Endothelial cell (in vitro differentiated cells): ENCODE data around the gene HSPB1. TPM values are rescaled to one million over a fixed set of nuclear protein-coding genes. Genes with fewer than 3 reads are reported as not detected.

Source experiments
- DNase-seq: peaks from one replicate; pipeline ENCODE4 v3.0.0; 2021; ENCODE audit warnings: low spot score
- H3K27ac Mint-ChIP-seq: one replicate; pipeline ENCODE4 v1.8.0; 2021; ENCODE audit warnings: mixed read lengths, inconsistent platforms; ENCODE audit not compliant: unreplicated experiment
- H3K27me3 Mint-ChIP-seq: one replicate; pipeline ENCODE4 v1.8.0; 2021; ENCODE audit warnings: mild to moderate bottlenecking, moderate library complexity, mixed read lengths, inconsistent platforms; ENCODE audit not compliant: unreplicated experiment
- H3K36me3 Mint-ChIP-seq: one replicate; pipeline ENCODE4 v1.8.0; 2021; ENCODE audit warnings: mild to moderate bottlenecking, low read depth, mixed read lengths, inconsistent platforms; ENCODE audit not compliant: unreplicated experiment
- H3K4me1 Mint-ChIP-seq: one replicate; pipeline ENCODE4 v1.8.0; 2021; ENCODE audit warnings: mild to moderate bottlenecking, mixed read lengths, inconsistent platforms; ENCODE audit not compliant: unreplicated experiment
- H3K4me3 Mint-ChIP-seq: one replicate; pipeline ENCODE4 v1.8.0; 2021; ENCODE audit warnings: mild to moderate bottlenecking, mixed read lengths, inconsistent platforms; ENCODE audit not compliant: unreplicated experiment
- H3K9me3 Mint-ChIP-seq: one replicate; pipeline ENCODE4 v1.8.0; 2021; ENCODE audit warnings: mixed read lengths, inconsistent platforms; ENCODE audit not compliant: unreplicated experiment
- CTCF ChIP-seq: fragments of 200-600 bp; sonication (generic); IDR thresholded peaks from one replicate; pipeline ENCODE4 v1.5.0; 2021; ENCODE audit warnings: antibody characterized with exemption; ENCODE audit not compliant: unreplicated experiment
- total RNA-seq: library from RNA; stranded (reverse); fragmentation: NEBNext Ultra II Directional; extraction: Animal tissue kit (Norgen Biotek cat#: 25700); gene quantifications from one replicate; pipeline ENCODE4 v1.2.1, GENCODE V29; 2021; ENCODE audit not compliant: unreplicated experiment

Gene HSPB1
- total RNA-seq, 1 donor from 2014 or later: 581 TPM

- no peak for DNase-seq
- Mint-ChIP-seq H3K4me1 (peaks cover 19% of the 10 kb centered on the region), H3K9me3 (no peaks in the 10 kb centered on the region), H3K4me3 (no peak overlapping the region), H3K27me3 (peaks cover 9% of the 10 kb centered on the region), H3K36me3 (no peaks in the 10 kb centered on the region), H3K27ac (no peak overlapping the region)
- TF ChIP-seq CTCF: no peak
Observed at GRCh38 chr7:76272142-76272541, 30.3 kb upstream of the HSPB1 start.

- peak overlapping the region; percentile 2 for H3K4me3 Mint-ChIP-seq
- peaks cover 9% of the 10 kb centered on the region for H3K27me3 Mint-ChIP-seq
- H3K36me3 Mint-ChIP-seq: no peaks in the 10 kb centered on the region
- peaks cover 19% of the 10 kb centered on the region for H3K4me1 Mint-ChIP-seq
- no peak for DNase-seq
- TF ChIP-seq CTCF: no peak
- peak overlapping the region; percentile 85 for H3K27ac Mint-ChIP-seq
- H3K9me3 Mint-ChIP-seq: no peaks in the 10 kb centered on the region
Observed at GRCh38 chr7:76272851-76273497, 29.5 kb upstream of the HSPB1 start.

GRCh38 chr7:76273503-76273902 is 29.0 kb upstream of the HSPB1 start:
- peak overlapping the region; percentile 76 for H3K27ac Mint-ChIP-seq
- no peak for DNase-seq
- peaks cover 9% of the 10 kb centered on the region for H3K27me3 Mint-ChIP-seq
- no peaks in the 10 kb centered on the region for H3K36me3 Mint-ChIP-seq
- peak overlapping the region; percentile 1 for H3K4me3 Mint-ChIP-seq
- TF ChIP-seq CTCF: no peak
- peaks cover 19% of the 10 kb centered on the region for H3K4me1 Mint-ChIP-seq
- H3K9me3 Mint-ChIP-seq: no peaks in the 10 kb centered on the region

- TF ChIP-seq CTCF: no peak
- H3K27me3 Mint-ChIP-seq: peaks cover 21% of the 10 kb centered on the region
Observed at GRCh38 chr7:76278540-76278939, 23.9 kb upstream of the HSPB1 start.

GRCh38 chr7:76280408-76280807 is 22.1 kb upstream of the HSPB1 start:
- Mint-ChIP-seq H3K36me3 (peaks cover 18% of the 10 kb centered on the region), H3K4me3 (peak overlapping the region; percentile 91), H3K9me3 (no peaks in the 10 kb centered on the region), H3K4me1 (peaks cover 16% of the 10 kb centered on the region), H3K27ac (no peak overlapping the region), H3K27me3 (peaks cover 32% of the 10 kb centered on the region)
- no peak for TF ChIP-seq CTCF
- no peak for DNase-seq

More at GRCh38 chr7:76278540-76278939, 23.9 kb upstream of the HSPB1 start:
- Mint-ChIP-seq H3K4me3 (no peak overlapping the region), H3K9me3 (no peaks in the 10 kb centered on the region), H3K36me3 (peaks cover 10% of the 10 kb centered on the region), H3K4me1 (peaks cover 22% of the 10 kb centered on the region), H3K27ac (no peak overlapping the region)
- no peak for DNase-seq
